ENCODE measurements around the gene SRL.

- TF ChIP-seq CTCF (IDR thresholded peaks at IDR 0.05) = no peak
- TF ChIP-seq POLR2A (IDR thresholded peaks at IDR 0.05) = no peak
Observed at GRCh38 chr16:4159726-4160125, 82.2 kb downstream of the SRL start.
